Fibroblast of the aortic adventitia (primary cell): ENCODE measurements around the gene HGS. TPM values are rescaled to one million over a fixed set of nuclear protein-coding genes. Genes with fewer than 3 reads are reported as not detected.

Source experiments
- DNase-seq: peaks from one replicate; pipeline ENCODE4 v3.0.0-alpha.2; 2010; ENCODE audit warnings: low read depth
- H3K4me3 ChIP-seq: 2 replicates; pipeline ENCODE4 v1.5.1; 2011; ENCODE audit warnings: low read depth, mild to moderate bottlenecking, control low read depth, low read length, moderate library complexity
- total RNA-seq: library from RNA; depleted of rRNA; stranded (reverse); fragments of >200 nt; gene quantifications from 2 replicates; pipeline ENCODE4 v1.2.3, GENCODE V29; 2012; ENCODE audit warnings: low replicate concordance
- TF ChIP-seq, protein P1 (sequence below): IDR thresholded peaks from 2 replicates; pipeline ENCODE4 v1.5.1; 2011; ENCODE audit warnings: mild to moderate bottlenecking, low read length, control low read depth, inconsistent platforms; ENCODE audit not compliant: insufficient read depth

The HGS gene
- total RNA-seq, 1 donor, result 94.7 TPM

DNA sequence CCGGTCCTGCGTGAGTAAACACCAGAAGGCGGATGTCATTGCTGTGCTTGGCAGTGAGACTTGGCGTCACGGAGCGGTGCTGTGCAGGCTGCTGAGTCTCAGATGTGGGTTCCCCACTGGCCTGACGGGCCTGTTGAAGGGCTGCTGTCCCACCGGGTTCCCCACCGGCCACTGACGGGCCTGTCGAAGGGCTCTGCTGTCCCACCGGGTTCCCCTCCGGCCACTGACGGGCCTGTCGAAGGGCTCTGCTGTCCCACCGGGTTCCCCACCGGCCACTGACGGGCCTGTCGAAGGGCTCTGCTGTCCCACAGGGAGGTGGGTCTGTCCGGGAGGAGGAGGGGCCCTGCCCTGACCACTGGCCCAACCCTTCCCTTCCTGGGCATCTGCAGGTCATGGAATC lies 2.8 kb downstream of the HGS start:
- no peak for DNase-seq
- TF ChIP-seq, protein P1, sequence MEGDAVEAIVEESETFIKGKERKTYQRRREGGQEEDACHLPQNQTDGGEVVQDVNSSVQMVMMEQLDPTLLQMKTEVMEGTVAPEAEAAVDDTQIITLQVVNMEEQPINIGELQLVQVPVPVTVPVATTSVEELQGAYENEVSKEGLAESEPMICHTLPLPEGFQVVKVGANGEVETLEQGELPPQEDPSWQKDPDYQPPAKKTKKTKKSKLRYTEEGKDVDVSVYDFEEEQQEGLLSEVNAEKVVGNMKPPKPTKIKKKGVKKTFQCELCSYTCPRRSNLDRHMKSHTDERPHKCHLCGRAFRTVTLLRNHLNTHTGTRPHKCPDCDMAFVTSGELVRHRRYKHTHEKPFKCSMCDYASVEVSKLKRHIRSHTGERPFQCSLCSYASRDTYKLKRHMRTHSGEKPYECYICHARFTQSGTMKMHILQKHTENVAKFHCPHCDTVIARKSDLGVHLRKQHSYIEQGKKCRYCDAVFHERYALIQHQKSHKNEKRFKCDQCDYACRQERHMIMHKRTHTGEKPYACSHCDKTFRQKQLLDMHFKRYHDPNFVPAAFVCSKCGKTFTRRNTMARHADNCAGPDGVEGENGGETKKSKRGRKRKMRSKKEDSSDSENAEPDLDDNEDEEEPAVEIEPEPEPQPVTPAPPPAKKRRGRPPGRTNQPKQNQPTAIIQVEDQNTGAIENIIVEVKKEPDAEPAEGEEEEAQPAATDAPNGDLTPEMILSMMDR, result no peak
- H3K4me3 ChIP-seq, result no peak overlapping the region

DNA sequence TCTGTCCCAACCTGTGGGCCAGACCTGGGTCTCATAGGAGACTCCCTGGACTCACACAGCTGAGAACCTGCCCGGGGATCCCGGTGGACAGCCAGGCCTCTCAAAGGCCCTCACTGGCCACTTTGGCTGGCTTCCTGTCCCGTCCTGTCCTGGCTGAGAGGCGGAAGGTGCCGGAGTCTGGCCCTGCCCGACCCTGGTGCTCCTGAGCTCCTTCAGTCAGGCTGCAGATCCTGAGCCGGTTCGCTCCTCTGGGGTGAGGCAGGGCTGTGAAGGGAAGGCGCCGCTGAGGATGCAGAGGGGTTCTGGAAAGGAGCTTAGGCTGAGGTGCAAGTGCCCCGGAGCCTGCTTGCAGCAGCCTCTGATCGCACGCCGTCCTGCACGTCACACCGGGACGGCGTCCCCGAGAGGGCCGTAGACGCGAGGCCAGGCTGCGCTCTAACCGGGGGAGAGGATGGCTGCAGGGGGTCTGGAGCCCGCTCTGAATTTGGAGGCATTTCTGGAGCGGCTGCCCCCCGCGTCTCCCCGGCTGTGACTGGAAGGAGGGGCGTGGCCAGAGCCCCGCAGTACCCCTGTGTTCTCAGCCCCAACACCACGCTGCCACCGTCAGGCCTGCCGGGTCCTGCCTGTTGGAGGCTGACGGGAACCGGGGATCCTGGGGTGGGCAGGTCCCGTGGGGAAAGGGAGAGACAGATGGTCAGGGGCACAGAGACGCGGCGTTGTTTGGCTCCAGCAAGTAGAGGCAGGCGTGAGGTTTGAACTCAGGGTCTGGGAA lies 4.1 kb downstream of the HGS start:
- TF ChIP-seq, protein P1, result no peak

DNA sequence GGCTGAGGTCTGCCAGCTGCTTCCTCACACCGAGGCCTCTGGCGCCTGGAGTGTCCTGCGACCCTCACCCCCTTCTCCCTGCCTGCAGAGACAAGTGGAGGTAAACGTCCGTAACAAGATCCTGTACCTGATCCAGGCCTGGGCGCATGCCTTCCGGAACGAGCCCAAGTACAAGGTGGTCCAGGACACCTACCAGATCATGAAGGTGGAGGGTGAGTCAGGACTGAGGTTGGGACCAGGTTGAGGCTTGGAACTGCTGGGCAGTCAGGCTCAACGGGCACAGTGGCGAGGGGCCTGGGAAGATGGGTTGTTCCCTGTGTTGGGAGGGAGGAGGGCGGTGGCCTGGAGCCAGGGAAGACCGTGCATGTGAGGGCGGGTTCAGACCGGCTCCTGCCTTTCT lies 4.8 kb downstream of the HGS start:
- TF ChIP-seq, protein P1, result no peak
- no peak overlapping the region for H3K4me3 ChIP-seq

More for the DNA sequence above, 4.1 kb downstream of the HGS start:
- no peak overlapping the region for H3K4me3 ChIP-seq
- no peak for DNase-seq

DNA sequence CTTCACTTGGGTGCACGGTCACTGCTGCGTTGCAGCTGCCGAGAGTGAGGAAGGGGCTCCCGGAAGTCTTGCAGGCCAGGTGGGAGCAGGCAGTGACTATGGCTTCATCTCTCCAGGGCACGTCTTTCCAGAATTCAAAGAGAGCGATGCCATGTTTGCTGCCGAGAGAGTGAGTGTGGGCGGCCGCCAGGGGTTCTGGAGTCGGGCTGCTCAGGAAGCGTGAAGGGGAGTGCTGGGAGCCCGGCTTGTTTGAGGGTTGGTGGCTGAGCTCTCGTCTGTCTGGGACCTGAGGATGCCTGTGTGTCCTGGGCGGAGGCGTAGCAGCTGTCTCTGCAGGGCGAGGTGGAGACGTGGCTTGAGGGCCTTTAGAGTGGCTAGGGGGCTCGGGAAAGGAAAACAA lies 6.3 kb downstream of the HGS start:
- TF ChIP-seq, protein P1, result no peak
- H3K4me3 ChIP-seq, result no peak overlapping the region

More for the DNA sequence above, 4.8 kb downstream of the HGS start:
- no peak for DNase-seq

DNA sequence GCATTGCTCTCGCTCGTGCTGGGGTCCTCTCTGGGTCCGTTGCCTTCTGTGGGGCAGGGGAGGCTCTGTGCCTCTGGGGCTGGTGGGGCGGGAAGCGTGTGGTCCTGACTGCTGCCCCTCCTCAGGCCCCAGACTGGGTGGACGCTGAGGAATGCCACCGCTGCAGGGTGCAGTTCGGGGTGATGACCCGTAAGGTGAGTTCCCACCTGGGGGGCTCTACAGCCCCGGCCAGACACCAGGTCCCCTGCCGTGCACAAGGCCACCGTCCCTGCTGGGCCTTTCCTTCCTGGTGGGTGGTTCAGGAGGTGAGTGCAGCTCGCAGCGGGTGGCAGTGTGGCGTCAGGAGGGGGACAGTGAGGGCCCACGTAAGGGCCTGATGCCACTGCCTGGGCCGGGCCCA lies 6.7 kb downstream of the HGS start:
- DNase-seq, result no peak
- H3K4me3 ChIP-seq, result no peak overlapping the region
- TF ChIP-seq, protein P1, result no peak

More for the DNA sequence above, 6.3 kb downstream of the HGS start:
- no peak for DNase-seq

DNA sequence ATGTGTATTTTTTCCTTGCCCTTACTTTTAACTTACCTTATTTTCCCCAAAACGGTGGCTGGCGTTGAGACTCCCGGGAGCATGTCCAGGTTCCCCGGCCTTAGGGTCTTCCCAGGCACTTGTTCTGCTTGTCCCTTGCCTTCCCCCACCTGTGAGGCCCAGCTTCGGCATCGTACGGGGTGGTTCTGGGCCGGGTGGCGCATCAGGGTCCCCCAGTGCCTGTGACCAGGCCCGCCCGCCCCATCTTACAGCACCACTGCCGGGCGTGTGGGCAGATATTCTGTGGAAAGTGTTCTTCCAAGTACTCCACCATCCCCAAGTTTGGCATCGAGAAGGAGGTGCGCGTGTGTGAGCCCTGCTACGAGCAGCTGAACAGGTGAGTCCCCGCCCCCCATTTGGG lies 7.4 kb downstream of the HGS start:
- DNase-seq, result no peak
- H3K4me3 ChIP-seq, result no peak overlapping the region
- TF ChIP-seq, protein P1, result no peak
